HG02973 (cell line): ENCODE results near the gene SLC32A1.

ENCODE experiments used
- ATAC-seq: cut with Tn5 transposase; IDR thresholded peaks from one replicate; pipeline ENCODE4 v1.9.1; 2021; ENCODE audit warnings: moderate library complexity; ENCODE audit not compliant: unreplicated experiment

SLC32A1 gene, protein sequence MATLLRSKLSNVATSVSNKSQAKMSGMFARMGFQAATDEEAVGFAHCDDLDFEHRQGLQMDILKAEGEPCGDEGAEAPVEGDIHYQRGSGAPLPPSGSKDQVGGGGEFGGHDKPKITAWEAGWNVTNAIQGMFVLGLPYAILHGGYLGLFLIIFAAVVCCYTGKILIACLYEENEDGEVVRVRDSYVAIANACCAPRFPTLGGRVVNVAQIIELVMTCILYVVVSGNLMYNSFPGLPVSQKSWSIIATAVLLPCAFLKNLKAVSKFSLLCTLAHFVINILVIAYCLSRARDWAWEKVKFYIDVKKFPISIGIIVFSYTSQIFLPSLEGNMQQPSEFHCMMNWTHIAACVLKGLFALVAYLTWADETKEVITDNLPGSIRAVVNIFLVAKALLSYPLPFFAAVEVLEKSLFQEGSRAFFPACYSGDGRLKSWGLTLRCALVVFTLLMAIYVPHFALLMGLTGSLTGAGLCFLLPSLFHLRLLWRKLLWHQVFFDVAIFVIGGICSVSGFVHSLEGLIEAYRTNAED

DNA sequence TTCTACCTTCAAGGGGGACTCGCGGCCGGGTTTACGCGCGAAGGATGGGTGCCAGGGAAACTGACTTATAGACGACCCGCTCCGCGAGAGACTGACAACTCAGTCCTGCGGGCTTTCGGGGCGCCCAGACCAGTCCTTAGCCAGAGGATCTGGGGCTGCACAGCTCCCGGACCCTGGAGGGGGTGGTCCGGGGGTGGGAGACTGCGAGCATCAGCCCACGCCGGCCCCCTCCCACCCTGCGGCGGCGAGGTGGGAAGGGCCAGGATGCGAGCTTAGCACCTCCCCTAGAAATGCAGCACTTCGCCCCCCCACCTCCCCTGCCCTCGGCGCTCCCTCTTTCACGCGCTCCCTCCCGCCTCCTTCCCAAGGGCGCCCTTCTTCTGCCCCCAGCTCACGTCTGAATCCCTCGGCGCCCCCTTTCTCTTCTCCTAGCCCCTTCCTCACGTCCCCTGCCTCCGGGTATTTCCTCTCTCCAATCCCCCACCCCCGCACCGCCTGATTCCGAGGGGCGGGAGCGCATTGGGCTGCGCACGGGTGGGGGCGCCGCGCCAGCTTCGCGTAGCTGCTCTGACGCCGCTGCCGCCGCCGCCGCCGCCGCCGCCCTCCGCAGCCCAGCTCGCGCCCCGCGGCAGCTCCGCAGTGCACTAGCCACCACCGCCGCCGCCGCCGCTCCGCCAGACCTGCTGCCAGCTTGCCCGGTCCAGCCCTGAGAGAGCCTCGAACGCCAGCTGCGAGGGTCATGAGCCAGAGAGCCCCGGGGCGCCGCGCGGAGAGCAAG lies at the start of gene SLC32A1:
SLC32A1 (plus strand) TSS at position 639 of the 778 bp plus-strand sequence. CDS start 239 bp downstream, outside the sequence.
- ATAC-seq = no peak

DNA sequence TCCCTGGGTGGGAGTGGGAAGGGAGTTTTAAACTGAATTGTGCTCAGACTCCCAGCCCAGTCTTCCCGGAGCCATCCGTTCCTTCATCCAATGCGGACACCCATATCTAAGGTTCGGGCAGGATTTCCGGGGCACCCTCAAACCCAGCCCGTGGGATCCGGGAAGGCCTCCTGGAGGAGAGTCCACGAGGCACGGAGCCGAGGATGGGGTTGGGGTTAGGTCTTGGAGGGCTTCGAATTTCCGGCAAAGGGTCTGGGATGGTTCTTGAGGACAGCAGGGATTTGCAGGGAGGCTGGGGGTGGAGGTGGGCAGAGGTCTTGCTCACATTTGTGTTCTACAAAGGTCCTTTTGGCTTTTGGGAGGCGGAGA lies 49.5 kb upstream of the SLC32A1 start:
- ATAC-seq = no peak

DNA sequence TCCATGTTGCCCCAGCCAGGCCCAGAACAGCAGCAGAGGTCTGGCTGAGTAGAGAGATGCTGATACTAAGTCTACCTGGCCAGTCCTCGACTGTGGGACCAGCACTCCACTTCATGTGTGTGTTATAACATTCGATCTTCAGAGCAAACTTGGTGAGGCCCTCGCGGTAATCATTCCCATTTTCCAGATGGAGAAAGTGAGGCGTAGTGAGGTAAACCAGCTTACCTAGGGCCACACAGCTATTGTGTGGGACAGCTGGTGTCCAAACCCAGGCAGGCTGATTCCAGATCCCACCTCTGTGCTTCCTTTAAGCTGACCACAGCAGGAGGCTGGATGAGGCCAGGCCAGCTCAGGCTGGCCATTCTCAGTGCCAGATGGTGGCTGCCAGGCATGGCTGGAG lies 47.7 kb upstream of the SLC32A1 start:
- ATAC-seq = no peak

DNA sequence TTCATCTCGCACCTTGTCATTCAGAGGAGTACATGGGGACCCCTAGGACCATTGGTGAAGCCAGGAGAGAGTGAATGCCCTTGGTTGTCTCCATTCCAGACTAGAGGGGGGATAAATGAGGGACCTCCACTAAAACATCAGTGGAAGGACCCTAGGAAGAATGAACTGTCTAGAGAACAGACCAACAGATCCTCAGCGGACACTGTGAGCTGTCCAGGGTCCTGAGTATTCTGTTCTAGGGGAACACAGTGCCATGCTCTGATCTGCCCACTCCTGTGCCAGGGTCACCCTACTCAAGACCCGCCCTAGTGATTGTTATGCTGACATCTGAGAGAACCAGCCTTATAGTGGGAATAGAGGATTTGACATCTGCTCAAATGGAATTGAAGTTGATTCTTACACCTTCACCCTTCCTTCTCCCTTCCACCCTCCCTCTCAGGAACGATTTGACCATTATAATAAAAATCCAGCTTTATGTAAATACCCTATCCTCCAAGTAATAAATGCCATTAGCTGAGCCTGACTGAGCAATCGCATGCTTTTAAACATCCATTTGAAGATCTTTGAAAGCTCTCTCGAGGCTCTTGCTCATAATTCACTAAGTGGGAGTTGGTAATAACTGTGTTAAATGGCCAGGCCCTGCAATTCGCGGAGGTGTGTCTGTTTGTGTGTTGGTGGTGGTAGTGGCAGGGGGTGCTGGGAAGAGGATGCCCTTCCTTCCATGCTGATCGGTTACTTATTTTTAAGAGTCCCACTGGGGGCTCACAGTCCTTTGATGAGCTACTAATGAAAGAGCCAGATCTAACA lies 43.6 kb upstream of the SLC32A1 start:
- no peak for ATAC-seq

DNA sequence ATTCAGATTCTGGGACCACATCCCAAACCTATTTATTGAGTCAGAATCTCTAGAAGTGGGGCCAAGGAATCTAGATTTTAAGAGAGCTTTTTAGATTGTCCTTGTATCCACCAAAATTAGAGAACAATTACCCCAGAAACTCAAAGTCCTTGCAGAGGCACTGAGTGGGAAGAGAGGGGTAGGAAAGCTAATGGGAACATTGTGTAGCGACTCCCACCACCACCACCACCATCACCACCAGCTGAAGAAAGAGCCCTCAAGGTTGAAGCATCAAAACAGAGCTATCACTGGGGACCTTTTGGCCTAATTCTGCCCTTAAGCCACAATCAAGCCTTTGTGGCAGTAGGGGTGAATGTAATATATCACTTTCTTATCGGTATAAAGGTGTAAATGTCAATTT lies 39.0 kb upstream of the SLC32A1 start:
- no peak for ATAC-seq

DNA sequence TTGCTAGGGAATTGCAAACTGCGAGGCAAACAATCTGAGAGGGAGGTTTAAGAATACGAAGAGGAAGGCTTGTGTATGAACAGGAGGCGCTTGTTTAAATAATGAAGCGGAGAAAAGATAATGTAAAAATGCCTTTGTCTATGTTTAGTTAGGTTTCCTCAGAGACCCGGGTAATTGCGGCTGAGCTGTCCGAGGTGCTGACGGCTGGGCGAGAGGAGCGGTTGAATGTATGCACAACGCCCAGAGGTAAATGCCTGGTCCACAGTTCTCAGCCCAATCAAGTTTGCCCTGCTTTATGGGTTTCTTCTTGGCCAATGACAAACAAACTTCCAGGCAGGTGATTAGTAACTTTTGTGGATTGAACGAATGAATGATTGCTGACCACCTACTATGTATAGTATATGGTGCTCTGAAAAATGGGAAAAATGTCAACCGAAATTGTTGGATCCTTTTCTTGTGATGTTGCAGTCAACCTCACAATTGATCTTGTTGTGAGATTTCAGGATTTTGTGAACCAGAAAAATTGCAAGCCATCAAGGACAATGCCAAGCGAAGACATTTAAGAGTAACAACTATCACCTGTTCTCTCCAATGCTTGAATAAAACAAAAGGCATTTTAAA lies 38.3 kb upstream of the SLC32A1 start:
- no peak for ATAC-seq

DNA sequence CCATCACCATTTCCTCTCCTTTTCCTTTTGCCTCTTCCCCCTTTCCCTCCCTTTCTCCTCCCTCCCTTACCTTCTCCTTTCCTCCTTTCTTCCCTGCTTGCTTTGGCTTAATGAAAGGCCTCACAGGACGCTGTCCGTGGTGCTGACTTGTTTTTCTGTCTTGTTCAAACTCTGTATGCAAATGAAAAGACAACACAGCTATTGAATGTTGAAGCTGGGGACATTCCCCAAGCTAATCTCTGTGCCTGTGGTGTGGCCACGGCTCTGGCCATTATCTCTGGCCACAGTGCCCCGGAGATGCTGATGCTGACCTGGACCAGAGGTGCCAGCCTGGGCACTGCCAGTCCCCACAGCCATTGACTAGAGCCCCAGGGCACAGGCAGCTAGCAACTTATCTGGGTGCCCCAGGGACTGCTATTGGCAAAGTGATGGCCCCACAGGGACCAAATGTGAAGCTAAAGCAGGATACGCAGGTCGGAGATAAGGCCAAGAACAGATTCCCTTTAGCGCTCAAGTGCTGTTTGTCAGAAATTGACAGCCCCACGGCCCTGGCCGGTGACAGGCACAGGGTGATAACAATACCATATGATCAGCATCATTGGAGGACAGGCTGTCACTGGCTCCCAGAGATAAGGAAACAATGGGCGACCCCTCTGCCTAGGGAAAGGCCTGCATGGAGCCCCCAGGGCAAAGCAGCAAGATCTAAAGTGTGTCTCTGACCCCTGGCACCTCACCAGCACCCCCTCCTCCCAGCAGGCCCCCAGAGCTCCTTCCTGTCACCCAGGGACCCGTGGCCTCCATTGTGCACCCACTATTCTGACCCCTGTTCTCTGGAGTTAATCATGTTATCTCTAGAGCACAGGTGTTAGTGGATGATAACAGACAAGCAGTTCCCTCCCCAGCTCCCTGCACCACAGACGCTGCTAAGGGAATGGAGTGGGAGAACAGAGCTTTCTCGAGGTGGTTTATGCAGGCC lies 31.6 kb upstream of the SLC32A1 start:
- ATAC-seq = no peak

DNA sequence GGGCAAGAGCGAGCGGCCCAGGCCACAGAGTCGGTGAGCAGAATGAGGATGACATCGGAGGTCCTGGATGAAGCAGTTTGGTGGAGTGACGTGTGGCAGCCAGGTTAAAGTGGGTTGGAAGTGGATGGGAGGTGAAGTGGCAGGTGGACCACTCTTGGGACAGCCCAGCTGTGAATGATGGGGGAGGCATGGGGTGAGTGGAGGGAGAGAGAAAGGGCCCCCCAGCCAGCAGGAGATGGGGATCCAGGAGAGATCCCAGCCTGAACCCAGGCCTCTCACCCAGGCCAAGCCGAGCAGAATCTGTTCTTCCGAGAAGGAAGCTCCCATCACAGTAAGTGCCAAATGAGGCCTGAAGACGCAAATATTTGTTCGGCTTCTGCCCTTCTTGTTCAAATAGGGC lies 27.0 kb upstream of the SLC32A1 start:
- no peak for ATAC-seq

DNA sequence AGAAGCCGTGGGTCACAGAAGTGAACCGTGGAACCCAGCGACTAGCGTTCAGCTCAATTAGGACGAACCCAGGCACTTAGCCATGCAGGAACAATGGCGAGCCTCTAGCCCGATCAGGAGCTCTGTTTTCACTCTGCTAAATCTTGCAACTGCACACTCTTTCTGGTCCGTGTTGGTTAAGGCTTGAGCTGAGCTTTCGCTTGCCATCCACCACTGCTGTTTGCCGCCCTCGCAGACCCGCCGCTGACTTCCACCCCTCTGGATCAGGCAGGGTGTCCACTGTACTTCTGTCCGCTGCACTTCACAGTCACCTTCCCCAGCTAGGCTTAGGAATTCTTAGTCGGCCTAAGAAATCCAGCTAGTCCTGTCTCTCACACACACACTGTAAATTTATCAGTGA lies 25.7 kb upstream of the SLC32A1 start:
- ATAC-seq = no peak

DNA sequence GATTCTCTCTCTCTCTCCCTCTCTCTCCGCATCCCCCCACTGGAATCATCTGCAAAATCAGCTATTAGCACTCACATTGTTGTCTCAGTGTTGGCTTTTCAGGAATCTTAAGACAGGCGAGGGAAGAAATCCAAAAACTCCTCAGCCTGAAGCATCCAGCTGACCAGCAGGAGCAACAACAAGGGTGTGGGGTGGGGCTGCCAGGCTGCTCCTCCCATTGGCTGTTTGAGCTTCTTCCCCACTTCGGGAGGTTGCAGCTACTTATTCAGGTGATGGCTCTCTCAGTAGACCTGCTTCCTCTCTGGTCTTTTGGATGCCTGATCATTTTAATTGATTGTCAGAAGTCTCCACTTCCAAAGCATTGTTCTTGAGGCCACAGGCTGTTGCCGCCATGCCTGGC lies 24.1 kb upstream of the SLC32A1 start:
- ATAC-seq = no peak

DNA sequence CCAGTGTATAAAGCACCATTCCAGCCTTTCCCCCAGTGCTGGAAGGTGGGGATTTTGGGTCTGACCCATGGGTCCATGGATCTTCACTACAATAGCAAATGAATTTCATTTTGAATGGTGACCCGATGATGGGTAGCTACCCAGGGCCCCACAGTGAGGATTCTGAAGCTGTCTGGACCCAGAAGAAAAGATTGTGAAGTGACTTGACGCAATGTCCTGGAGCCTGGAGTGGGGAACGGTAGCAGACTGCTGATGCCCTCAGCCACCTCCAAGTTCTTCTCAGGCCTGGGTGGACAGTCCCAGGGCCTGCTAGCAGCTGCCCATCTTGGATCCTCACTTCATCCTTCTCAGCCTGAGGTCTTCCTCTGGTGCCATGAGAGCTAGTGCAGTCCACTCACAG lies 23.4 kb upstream of the SLC32A1 start:
- ATAC-seq = no peak

DNA sequence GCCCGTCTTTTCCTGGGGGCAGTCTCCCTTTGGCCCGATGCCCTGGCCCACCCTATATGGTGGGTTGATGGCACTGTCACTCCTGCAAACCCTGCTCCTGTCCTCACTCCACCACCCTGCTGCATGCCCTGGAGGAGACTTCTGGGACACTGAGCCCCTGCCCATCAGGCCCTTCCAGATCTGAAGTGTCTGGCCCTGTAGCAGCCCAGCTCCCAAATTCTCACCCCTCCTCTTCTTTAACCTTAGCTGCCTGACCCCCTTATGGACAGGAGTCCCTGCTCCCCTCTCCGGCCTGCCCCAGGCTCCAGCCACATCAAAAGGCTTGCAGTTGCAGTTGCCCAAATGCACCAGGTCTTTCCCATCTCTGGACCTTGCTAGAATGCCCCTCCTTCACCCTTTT lies 20.8 kb upstream of the SLC32A1 start:
- ATAC-seq = no peak

DNA sequence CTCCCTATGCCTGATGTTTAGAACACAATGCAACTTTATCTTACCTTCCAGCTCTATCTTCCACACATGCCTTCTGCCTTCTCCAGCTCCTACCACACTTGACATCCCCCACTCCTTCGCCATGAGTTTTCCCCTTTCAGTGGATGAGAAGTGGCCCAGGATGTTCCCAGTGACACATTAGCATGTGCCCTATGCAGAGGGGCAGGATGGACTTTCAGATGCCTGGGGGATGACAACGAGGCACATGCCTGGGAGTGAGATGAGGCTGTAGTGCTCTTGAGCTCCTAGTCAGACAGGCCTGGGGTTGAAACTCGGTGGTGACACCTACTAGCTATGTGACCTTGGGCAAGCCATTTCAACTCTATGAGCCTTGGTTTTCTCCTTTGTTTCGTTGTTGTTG lies 20.1 kb upstream of the SLC32A1 start:
- ATAC-seq = no peak

DNA sequence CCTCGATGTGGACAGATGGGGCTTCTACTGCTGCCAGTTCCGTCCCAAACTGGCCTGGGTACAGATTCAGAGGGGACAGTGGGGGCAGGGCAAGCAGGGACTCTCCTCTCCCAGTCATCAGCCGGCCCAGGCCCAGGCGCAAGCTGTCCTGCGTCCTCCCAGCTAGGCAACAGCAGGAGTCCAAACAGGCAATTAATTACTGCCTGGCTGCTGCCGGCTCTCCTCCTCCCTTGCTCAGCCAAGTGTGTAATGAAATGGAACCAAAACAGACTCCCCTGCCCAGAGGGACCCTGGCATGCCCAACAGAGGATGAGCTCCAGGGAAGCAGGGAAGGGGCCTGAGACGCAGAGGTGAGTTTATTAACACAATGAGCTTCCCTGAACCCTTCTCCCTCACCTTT lies 17.8 kb upstream of the SLC32A1 start:
- no peak for ATAC-seq

DNA sequence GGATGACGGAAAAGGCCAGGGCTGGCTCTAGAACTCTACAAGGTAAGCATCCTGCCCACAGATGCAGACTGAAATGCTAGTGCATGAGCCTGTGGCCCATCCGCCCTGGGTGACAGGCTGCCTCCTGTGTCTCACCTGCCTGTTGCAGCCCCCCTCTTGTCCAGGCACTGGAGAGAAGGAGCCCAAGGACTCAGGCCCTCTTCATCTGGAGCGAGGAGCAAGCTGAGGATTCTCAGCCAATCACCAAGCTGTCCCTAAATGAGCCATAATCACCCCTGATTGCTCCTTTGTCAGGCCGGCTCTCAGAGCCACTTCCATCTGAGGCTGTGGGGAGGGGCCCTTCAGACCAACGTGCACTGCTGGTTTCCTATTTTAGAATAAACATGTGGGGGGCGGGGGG lies 10.0 kb upstream of the SLC32A1 start:
- no peak for ATAC-seq

DNA sequence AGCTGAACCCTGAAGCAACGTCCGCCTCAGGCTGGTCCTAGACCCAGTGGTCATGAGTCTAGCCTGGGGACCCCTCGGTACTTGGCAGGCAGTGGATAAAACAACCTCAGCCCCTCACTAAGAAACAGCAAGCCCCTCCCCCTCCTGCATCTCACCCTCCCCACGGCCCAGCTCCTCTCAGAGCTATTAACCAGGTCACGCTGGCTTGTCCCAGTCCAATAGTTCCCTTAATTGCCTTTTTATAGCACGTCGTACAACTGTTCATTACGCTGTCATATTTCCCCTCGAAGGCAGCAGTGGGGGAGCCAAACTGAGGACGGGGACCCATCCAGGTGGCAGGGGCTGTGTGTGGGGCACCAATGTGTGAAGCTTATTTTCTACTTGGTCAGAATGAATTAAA lies 8.6 kb upstream of the SLC32A1 start:
- no peak for ATAC-seq

DNA sequence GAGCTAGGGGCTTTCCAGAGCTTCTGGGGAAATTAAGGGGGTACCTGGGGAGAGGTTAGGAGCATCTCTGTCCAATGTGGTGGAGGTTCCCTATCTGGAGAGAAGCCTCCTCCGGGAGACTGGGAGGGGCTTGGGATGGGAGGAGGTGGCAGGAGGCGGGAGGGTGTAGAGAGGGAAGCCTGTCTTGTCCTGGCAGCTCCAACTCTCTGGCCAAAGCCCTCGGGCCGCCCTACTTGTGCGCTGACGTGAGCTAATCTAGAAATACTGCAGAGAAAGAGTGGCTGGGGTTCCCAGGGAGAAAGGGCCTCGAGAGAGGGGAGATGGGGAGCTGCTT lies 1.6 kb upstream of the SLC32A1 start:
- ATAC-seq = no peak

DNA sequence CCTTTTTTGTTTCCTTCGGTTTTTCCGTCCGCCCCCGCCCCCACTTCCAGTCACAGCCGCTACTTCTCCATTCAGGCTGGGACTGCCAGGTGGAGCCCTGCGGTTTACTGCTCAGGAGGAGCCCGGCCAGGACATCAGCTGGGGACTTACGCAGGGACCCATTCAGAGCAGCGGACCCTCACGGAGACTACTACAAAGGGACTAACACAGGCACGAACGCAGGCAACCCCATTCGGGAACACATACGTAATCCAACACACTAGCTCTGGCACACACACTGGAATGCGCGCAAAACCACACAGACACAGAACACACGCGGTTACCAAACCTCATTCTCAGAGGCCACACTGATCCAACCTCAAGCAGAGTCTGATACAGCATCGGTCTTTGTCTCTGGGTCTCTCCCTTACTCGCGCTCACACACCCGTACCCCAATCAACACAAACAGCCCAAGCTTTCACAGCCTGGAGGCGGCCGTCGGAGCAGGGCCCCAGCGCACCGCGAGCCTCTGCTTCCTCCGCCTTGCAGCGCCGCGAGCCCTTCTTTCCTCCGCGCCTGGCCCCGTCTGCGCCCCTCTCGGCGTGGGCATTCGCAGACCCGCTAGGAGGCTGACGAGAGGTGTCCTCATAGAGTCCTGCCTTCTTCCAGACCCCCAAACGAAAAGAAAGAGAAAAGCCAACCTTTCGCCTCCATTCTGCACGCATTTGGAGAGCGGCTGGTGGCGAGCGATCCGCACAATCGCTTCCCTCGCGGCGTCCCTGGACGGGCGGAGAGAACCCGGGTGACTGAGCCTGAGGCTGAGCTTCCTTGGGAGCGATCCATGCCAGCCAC lies 1.1 kb upstream of the SLC32A1 start:
- ATAC-seq = no peak

DNA sequence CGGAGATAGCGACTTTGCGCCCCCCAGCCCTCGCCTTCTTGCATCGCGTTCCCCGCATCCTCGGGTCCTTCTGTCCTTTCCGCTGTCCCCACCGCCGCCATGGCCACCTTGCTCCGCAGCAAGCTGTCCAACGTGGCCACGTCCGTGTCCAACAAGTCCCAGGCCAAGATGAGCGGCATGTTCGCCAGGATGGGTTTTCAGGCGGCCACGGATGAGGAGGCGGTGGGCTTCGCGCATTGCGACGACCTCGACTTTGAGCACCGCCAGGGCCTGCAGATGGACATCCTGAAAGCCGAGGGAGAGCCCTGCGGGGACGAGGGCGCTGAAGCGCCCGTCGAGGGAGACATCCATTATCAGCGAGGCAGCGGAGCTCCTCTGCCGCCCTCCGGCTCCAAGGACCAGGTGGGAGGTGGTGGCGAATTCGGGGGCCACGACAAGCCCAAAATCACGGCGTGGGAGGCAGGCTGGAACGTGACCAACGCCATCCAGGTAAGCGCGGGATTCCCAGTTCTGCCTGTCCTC lies 401 bp downstream of the SLC32A1 start:
- ATAC-seq = no peak
